HG03558 (cell line): ENCODE measurements around the gene FAM111A.
"Not testable (repeated sequence)": the region's sequence is repeated elsewhere in the genome, so short reads cannot be mapped to it uniquely, and the experiment has no call there.

Source experiments
- ATAC-seq: cut with Tn5 transposase; IDR thresholded peaks from one replicate; pipeline ENCODE4 v1.9.1; 2021; ENCODE audit warnings: moderate number of reproducible peaks; ENCODE audit not compliant: unreplicated experiment; ENCODE audit errors: extremely low read depth

The FAM111A gene, protein sequence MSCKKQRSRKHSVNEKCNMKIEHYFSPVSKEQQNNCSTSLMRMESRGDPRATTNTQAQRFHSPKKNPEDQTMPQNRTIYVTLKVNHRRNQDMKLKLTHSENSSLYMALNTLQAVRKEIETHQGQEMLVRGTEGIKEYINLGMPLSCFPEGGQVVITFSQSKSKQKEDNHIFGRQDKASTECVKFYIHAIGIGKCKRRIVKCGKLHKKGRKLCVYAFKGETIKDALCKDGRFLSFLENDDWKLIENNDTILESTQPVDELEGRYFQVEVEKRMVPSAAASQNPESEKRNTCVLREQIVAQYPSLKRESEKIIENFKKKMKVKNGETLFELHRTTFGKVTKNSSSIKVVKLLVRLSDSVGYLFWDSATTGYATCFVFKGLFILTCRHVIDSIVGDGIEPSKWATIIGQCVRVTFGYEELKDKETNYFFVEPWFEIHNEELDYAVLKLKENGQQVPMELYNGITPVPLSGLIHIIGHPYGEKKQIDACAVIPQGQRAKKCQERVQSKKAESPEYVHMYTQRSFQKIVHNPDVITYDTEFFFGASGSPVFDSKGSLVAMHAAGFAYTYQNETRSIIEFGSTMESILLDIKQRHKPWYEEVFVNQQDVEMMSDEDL

DNA sequence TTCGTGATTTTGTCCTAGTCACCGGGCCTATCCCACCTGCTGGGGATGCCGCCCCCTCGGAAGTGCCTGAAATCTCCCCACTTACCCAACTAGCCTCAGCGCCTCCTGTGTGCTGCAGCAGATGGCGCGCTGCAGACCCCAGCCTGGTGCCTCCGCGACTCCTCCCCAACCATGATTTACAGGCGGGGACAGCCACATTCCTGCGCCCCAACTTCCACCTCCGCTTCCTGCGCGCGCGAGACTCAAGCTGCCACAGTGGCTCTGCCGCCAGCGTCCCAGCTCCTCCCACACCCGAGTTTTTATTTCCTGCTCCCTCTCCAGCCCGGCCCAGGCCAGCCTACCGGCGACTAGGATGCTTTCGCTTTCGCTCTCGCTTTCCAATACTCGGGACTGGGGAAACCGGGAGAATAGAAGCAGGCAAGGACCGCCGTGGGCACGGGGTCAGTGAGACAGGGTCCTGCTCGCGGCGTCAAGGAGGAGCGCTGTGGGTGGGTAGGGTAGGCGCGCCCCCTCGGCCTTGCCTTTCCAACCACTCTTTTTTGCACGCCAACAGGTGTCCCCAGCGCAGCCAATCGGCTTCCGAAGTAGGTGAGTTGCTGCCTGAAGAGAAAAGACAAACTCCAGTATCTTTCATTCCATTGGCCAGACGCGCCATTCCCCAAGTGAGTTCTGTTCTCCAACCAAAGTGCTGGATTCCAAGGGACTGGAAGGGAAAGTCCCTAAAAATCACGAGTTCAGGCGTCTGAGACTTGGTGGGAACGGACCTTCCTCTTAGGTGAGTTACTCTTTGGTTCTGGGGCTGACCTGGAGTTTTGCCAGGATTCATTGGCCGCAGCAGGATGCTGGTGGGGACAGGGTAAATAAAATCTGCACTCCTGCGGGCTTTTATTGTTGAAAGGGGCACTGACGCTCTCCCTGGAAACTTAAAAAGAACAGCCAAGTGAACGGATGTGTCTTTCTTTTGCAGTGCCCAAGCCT lies at the start of gene FAM111A:
Gene FAM111A (plus strand): TSS at position 327 of the 978 bp plus-strand sequence. CDS start 6,017 bp downstream, outside the sequence.
- ATAC-seq: peak; percentile 46

DNA sequence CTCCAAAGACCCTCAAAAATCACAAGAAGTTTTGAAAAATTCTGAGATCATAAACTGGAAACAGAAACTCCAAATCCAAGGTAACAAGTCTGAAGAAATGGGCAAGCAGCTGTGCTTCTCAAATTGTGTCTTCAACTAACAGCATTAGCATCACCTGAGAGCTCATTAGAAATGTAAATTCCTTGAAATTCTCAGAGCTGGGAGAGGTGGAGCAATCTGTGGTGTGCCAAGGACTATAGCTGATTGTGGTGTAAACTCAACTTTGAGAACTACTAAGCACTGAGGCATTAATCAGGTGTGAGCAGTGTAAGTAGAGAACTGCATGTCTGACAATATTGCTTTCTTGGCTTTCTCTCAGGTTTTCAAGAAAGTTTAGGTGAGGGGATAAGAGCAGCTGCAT lies 49.1 kb upstream of the FAM111A start:
- ATAC-seq: not testable (repeated sequence)

DNA sequence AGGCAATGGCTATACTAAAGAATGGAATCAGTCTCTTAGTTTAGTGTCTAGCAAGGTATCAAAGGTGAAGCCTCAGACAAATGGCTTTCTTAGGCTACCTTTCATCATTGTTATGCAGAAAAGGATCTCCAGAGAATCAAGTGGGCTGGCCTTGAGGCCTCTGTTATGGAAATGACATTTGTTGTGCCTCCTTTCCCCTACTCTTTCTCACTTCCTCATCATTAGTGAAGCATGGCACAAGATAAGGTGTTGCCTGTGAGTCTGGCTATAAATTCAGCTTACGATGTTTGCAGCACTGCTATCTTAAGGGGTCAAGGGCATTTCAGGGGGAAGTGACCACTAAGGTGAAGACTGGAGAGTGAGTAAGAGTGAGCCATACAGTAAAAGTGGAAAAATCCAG lies 47.4 kb upstream of the FAM111A start:
- peak; percentile 73 for ATAC-seq

DNA sequence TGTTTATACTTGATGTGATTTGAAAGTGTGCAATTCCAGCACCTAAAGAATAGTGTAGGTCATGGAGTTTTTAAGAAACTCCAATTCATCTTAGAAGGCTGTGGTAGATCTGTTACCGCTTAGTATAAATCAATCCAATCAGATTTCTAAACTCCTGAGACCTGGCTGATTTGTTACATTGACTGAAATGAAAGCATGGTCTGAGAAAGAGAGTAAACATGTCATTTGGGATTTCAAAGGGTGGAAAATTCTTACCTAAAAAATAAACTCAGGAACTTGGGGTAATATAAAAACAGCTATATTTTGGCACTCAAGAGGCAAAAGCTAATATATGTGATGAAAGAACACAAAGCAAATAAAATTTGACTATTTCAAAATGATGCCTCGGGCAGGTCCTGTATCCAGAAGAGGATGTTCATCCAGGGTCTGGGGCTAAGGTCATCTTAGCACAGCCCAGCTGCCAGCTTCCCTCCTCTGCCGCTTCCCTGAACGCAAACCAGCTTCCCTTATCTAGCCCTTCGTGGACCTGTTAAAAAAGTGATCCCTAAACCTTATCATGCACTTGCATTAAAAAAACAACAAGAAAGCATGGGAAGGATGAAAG lies 46.6 kb upstream of the FAM111A start:
- not testable (repeated sequence) for ATAC-seq

DNA sequence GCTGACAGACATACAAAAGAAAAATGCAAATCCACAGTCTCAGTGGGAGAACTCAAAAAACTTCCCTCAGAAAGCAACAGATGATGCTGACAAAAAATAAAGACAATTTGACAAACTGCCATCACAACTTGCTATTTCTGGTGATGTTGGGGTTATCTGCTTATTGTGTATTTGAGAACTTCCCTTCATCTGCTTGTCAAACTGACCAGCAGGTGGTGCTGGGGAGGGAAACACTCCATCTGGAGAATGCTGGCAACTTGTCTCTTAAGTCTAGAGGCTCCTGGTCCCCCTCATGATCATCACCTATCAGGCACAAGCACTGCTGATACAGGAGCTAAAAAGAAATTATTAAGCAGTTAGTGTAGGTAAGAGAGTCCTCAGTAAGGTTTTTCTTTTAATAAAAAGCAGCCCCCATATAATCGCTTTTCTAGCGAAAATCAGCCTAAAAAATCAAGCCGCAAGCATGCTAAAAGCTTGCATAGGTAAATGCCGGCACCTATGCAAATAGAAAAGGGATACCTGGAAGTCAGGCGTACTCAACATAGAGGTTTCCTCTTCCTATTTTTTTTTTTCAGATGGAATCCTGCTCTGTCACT lies 45.4 kb upstream of the FAM111A start:
- ATAC-seq: no peak

DNA sequence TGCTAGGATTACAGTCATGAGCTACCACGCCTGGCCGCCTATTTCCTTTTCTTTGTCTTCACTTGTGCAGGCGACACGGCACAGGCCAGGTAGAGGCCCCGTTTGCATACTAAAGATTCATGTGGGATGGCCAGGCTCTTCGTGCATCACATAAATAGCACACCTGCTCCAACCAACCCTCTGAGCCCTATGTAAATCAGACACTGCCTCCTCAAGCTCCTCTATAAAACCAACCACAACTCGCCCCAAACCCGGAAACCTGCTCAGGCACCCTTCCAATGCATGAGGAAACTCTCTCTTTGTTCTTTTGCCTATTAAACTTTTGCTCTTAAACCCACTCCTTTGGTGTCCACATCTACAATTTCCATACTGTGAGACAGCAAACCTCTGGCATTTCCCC lies 44.7 kb upstream of the FAM111A start:
- not testable (repeated sequence) for ATAC-seq

DNA sequence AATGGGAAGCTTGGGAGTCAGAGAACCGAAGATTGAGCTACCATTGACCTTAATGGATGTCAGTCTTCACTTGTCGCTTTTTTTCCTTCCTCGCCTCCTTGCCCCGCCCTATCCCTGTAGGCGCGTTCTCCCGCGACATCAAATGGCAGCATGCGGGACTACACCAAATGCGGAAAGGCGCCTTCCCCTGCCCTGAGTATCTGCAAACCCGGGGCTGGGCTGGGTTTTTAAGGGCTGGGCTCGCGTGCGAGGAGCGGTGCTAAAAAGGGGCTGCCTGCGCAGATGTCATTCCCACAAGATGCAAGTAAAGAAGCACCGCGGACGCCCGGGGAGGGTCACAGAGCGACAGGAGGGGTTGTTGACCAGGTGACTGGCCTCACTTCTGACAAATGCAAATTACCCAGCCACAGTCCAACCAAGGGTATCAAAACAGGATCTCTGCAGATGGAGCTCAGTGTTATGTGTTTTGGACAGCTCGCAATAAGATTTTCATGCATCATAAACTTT lies 40.3 kb upstream of the FAM111A start:
- peak; percentile 34 for ATAC-seq

DNA sequence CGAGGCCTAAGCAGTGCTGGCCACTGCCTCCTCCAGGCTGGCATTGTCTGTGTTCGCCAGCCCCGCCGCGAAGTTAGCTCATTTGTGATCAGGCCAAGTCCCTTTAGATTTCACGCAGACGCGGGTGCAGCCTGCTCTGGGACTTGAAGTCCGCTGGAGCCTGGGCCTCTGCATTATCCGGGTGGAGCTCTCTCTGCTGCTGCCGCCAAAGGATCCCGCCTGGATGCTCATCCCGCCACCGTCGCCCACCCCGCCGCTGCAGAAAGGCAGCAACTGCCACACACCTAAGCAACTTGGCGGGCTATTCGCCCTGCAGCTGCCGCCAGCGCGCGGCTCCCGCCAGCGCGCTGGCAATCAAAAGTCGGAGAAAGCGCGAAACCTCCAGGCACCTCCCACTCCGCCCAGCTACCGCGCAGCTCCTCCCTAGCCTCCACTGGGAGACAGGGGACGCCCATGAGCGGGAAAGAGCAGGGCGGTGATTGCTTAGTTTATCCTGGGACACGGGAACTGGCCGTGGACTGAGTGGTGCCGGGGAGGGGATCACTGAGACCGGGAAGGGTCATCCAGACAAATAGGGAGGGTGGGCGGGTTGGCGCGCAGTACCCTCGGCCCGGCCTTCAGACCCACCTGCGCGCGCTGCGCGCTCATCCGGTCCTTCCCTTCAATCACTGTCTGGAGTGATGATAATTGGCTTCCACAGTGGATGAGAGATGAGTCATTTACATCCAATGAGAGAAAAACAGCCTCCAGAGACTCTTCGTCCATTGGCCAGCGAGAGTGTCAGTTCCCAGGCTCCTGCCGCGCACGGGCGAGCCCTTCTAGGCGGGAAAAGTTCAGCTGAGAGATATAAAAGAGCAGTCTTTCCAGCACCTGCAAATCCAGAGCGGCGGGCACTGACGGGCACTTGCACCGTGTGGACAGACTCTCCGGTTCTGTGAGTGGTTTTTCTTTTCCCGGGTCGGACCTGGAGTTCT lies 36.0 kb upstream of the FAM111A start, which contains the start of gene FAM111B:
Gene FAM111B (plus strand): TSS at position 875 of the 974 bp plus-strand sequence. CDS start 2,389 bp downstream, outside the sequence.
- peak; percentile 65 for ATAC-seq

DNA sequence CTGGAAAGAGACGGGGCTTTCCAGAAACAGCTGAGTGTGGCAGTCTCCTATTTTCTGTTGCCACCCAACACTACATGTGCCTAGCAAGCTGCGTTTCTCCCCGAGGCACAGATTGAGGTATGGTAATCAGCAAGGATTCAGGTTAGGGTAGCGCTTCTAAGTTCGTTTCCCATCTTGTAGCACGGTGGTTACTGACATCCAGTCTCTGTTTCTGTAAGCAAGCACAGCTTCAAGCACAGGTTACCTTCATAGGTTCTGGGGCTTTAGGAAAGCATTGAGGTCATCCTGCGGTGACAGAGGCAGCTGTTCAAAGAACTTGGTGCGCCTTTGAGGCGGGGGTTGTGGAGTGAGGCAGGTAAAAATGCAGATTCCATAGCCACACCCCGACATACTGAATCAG lies 34.9 kb upstream of the FAM111A start:
- not testable (repeated sequence) for ATAC-seq

DNA sequence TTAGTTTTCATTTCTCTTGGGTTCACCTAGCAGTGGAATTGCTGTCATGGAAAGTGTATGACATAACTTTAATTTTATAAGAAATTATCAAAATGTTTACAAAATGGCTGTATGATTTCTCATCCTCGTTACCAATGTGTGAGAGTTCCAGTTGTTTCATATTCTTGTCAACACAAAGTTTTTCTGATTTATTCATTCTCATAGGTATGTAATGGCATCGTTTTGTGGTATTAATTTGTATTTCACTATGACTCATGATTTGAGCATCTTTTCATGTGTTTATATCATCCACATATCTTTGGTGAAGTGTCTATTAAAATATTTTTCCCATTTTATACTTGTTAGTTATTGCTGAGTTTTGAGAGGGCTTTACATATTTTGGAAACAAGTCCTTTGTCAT lies 30.2 kb upstream of the FAM111A start:
- ATAC-seq: no peak

DNA sequence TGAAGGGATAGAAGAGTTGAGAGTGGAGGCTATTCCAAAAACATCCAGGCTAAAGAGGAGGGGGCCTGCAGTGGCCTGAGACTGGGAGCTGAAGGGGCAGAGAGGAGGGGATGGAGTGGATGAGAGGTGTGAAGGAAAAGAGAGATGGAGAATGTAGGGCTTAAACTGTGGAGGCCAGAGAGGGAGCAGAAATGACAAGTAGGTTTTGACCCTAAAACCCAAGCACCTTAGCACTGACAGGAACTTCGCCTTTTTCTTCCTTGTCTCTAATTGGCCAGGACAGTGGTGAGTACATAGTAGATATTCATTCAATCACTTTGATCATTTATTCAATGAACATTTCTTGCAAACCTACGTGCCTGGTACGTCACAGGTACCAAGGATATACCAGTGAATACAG lies 28.3 kb upstream of the FAM111A start:
- no peak for ATAC-seq

DNA sequence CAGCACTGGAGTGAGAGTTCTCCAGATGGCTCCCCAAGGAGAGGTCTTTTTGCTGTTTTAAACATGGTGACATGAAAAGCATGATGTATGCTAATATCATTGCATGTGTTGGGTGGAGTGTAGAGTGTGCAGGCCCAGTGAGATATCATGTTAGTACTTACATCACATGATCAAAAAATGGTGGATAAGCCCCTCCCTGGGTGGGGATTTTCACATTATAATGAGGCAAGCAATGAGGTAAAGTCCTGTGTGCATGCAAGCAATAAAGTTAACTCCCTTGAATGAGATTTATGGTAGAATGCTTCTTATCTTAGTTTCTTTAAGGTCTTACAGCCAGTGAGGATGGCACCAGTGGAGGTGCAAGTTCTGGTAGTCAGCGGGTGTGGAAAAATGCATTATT lies 27.1 kb upstream of the FAM111A start:
- ATAC-seq: no peak

DNA sequence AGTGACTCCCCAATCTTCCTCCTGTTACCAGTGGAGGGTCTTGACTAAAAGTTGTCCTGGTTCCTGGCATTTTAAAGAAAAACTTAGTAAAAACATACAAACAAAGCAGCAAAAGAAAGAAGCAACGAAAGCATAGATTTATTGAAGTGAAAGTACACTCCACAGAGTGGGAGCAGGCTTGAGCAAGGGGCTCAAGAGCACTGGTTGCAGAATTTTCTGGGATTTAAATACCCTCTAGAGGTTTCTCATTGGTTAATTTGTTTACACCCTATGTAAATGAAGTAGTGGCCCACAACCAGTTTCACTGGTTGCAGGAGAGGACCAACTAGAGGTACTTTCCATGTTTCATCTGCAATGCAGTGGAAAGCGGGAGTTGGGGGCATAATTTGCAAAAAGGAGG lies 24.9 kb upstream of the FAM111A start:
- no peak for ATAC-seq

DNA sequence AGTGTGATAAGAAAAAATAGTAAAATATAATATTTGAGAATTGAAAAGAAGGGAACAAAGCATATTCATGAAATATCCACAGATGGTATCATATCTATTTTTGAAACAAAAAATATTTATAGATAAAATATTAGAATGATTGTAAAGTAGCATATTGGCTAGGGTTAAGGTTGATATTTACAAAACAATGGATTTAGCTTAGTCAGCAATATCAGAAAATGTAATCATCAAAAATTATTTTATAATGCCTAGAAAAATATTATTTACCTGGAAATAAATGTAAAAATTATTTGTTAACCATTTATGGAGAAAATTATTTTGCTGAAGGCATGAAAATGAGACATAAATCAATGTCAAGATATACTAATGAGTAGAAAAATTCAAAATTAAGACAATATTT lies 22.8 kb upstream of the FAM111A start:
- ATAC-seq: no peak

DNA sequence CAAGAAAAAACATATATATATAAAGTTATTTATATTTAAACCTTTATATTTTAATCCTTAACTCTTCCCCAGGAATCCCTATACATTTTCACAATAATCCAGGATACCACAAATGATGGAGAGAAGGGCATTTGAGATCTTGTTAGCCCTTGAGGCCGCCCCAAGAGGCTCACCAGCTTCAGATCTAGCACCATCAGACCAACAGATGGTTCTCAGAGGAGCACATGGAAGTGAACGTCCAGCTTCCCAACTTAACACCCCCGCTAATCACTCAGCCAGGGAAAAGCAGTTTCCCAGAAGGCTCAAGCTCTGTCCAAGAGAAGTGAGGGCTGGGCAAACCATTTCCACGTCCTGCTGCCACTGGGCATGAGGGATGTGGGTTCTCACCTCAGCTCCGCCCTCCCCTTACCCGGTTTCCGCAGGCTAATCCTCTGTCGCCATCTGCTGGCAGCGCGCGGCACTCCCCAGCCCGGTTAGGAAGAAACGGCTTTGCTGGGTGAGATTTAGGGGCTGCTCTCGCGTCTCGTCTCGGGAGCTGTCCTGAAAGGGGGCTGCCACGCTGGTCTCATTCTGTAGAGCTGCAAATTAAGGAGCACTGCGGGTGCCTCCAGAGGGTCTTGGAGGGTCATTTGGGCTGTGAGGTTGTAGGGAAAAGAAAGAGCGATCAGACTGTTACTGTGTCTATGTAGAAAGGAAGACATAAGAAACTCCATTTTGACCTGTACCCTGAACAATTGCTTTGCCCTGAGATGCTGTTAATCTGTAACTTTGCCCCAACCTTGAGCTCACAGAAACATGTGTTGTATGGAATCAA lies 6.8 kb upstream of the FAM111A start:
- ATAC-seq: peak; percentile 64

DNA sequence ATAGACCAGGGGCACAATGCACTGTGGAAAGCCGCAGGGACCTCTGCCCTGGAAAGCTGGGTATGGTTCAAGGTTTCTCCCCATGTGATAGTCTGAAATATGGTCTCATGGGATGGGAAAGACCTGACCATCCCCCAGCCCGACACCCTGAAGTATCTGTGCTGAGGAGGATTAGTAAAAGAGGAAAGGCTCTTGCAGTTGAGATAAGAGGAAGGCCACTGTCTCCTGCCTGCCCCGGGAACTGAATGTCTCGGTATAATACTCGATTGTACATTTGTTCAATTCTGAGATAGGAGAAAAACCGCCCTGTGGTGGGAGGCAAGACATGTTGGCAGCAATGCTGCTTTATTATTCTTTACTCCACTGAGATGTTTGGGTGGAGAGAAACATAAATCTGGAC lies 6.1 kb upstream of the FAM111A start:
- not testable (repeated sequence) for ATAC-seq

DNA sequence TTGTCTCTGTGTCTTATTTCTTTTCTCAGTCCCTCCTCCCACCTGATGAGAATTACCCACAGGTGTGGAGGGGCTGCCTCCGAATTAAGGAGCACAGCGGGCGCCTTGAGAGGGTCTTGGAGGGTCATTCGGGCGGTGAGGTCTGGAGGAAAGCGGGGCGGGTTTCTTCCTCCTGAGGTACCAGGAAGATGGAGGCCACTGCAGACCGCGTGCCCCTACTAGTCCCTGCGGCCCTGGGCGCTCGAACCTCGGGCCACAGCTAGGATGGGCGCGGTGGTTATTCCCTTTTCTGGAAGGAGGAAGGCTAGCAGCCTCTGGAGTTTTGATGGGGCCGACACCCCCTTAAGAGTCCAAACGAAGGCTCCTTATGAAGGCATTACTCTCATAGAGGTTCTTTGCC lies 5.5 kb upstream of the FAM111A start:
- no peak for ATAC-seq

DNA sequence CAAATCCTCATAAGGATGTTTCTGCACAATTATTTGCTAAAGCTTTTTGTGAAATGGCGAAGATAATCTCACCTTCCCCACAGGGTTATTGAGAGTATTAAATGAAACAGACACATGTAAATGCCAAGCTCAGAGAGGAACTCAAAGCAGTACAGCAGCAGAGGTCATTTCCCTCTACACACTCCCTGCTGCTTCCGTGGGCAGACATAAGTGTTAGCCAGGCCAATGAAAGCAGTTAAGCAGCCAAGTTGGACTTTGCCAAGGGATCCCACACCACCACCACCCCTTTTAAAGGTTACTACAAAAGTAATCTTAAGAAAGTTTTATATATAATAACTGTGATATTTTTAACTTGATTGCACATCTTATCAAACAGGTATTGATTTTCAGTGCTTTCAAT lies 4.0 kb upstream of the FAM111A start:
- ATAC-seq: no peak
